AG09309 (cell line): ENCODE measurements around the gene CSRP3.

Experiments used
- DNase-seq: peaks from one replicate; pipeline ENCODE4 v3.0.0-alpha.2; 2010; ENCODE audit warnings: low read depth
- H3K4me3 ChIP-seq: 2 replicates; pipeline ENCODE4 v1.5.1; 2011; ENCODE audit warnings: mild to moderate bottlenecking, low read depth, low read length, moderate library complexity; ENCODE audit not compliant: control insufficient read depth
- TF ChIP-seq, protein P1 (sequence below): IDR thresholded peaks from 2 replicates; pipeline ENCODE4 v1.5.1; 2011; ENCODE audit warnings: mild to moderate bottlenecking, low read depth, low read length, inconsistent platforms; ENCODE audit not compliant: insufficient read depth, control insufficient read depth; ENCODE audit errors: missing control alignments

The CSRP3 gene

DNA sequence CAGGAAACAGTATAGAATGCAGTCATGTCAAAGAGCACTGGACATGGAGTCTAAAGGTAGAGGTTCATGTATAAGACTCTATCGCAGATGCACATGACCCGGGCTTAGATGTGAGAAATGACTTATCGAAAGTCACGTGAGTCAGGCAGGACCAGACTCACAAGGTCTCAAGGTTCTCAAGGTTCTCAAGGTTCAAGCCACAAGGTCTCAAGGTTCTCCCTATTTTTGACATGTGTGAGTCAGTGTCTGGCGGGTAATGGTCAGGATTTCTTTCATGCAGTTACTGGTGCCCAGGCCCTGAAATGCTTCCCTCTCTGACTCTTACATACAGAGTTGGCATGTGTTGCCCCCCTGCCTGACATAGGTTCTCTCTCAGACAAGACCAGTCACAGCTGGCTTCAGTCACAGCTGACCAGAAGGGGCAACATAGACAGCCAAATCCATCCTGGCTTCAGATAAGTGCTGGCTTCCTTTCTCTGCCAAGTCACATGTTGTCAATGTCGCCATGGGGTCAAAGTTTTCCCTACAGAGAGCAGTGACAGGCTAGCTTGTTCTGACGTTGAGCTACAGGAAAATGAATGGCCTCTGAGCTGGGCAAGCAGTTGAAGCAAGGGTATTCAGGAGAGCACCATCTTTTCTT is 10.1 kb downstream of the CSRP3 start:
- TF ChIP-seq, protein P1, sequence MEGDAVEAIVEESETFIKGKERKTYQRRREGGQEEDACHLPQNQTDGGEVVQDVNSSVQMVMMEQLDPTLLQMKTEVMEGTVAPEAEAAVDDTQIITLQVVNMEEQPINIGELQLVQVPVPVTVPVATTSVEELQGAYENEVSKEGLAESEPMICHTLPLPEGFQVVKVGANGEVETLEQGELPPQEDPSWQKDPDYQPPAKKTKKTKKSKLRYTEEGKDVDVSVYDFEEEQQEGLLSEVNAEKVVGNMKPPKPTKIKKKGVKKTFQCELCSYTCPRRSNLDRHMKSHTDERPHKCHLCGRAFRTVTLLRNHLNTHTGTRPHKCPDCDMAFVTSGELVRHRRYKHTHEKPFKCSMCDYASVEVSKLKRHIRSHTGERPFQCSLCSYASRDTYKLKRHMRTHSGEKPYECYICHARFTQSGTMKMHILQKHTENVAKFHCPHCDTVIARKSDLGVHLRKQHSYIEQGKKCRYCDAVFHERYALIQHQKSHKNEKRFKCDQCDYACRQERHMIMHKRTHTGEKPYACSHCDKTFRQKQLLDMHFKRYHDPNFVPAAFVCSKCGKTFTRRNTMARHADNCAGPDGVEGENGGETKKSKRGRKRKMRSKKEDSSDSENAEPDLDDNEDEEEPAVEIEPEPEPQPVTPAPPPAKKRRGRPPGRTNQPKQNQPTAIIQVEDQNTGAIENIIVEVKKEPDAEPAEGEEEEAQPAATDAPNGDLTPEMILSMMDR, result no peak
- H3K4me3 ChIP-seq, result no peak overlapping the region
- no peak for DNase-seq

DNA sequence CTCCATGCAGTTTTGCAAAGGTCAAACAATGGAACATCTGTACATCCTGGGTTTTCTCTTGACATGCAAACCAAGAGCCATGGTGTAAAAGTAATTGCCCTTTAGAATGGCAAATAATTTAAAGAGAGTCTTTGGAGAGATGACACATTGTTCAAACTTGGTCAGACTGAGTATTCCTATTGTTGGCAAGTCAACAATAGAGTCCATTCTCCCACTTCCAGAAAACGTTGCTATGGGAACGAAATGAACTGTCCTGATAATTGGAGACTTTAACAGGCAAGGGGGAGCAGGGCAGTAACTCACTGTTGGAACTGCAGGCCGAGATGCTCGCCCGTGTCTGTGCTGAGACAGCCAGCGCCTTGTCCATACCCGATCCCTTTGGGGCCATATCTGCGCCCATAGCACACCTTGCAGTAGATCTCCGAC is 13.9 kb downstream of the CSRP3 start:
- no peak overlapping the region for H3K4me3 ChIP-seq
- no peak for DNase-seq
- TF ChIP-seq, protein P1, result no peak

DNA sequence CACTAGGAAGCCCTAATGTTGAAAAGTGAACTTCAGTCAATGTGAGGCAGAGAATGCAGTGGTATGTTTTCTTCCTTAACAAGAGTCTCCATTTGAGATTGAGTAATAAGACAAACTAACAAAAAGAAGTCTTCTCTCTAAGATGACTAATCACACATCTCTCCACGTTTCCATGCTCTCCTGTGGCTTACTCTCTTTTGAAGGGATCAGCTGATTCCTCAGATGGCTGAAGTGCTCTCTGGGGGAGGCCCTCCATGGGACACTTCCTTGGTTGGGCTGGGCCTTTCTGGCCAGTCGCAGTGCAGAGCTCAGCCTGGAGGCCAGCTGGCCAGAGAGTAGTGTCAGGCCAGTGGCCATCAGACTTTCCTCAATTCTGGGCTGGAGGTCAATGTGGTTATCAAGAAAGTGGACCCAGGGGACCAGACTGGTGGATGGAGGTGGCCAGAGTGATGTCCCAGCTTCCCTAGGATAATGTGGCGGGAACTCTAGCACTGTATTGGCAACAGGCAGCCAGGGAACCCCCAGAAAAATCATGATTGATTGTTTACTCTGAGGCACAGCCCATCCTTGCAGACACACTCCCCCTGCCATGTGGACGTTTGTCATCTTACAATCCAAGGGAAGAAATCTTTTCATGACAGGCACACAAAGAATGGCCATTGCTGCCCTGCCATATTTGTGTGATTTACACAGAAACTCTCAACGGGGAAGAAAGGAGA is 14.5 kb downstream of the CSRP3 start:
- peak; percentile 3 for DNase-seq
- TF ChIP-seq, protein P1, result no peak

DNA sequence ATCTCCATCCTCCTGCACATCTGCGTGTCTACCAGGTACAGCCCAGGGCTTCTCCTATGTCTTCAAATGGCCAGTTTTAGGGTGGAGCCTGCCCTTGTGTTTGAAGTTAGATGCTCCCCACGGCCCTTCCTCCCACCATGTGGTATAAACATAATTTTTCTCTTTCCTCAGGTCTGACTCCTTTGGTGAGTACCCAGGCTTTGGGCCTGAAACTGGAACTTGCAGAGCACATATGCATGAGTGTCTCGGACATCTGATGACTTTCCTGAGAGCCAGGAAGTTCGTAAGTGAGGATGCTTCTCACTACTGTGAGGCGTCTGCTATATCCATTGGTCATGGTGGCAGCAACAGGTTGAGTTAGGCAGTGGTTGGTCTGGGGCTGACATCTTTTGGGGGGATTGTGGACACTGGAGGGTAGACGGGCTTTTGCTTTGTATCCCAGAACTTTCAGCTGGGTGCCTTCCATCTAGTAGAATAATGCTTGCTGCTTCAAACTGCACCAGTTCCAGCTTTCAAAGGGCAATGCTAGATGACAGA is 16.2 kb downstream of the CSRP3 start:
- H3K4me3 ChIP-seq, result no peak overlapping the region
- TF ChIP-seq, protein P1, result no peak
- DNase-seq, result no peak

More for the DNA sequence above, 14.5 kb downstream of the CSRP3 start:
- H3K4me3 ChIP-seq, result no peak overlapping the region

GRCh38 chr11:19185036-19185435 is 16.7 kb downstream of the CSRP3 start:
- no peak for DNase-seq
- TF ChIP-seq, protein P1, result no peak

DNA sequence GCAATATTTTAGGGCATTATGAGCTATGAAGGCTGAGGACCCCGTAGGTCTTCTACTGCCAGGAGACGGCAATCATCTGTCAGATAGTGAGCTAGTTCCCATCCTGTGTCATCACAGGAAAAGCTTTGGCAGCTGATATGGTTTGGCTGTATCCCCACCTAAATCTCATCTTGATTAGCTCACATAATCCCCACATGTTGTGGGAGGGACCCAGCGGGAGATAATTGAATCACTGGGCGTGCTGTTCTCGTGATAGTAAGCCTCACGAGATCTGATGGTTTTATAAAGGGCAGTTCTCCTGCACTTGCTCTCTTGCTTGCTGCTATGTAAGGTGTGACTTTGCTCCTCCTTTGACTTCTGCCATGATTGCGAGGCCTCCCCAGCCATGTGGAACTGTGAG is 18.1 kb downstream of the CSRP3 start:
- no peak for DNase-seq
- TF ChIP-seq, protein P1, result no peak
- H3K4me3 ChIP-seq, result no peak overlapping the region

More at GRCh38 chr11:19185036-19185435, 16.7 kb downstream of the CSRP3 start:
- no peak overlapping the region for H3K4me3 ChIP-seq
